Measurements from ENCODE around the gene FBXL16.

Gene FBXL16

DNA sequence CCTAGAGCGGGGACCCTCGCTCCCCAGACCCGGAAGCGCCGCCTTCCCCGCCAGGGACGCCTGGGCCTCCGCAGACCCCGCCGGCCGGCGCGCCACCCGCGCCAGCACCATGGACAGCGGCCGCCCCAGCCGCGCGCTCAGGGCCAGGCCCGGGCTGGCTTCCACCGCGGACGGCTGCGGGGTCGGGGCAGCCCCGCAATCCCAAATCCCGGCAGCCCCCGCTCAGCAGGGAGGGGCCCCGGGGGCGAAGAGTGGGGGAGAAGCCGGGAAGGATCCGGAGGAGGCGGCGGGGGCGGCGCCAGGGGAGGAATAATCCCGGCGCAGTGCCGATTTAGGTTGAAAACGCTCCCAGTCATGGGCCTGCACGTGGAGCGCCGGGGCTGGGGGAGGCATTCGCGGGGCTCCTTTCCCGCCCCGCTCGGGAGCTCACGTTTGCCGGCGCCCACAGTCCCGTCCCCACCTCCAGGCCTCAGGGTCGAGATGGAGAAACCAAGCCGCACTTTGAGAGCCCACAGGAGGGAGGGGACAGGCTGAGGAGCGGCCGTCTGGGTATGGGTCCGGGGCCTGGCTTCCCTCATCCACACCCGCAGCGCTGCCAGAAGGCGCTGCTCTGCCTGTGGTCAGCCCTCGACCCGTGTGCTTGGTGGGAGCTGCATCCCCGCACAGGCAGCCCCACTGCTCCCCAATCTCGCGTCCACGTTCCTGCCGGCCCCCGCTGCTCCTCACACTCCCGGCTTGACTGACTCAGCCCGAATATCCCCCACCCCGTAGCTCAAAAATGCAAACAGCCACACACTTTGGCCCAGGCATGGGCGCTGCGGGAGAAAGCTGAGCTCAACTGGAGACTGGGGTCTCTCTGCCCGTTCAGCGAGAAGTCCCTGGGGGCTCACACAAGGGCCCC, 4.7 kb downstream of the FBXL16 start:
- TF ChIP-seq, protein P1, sequence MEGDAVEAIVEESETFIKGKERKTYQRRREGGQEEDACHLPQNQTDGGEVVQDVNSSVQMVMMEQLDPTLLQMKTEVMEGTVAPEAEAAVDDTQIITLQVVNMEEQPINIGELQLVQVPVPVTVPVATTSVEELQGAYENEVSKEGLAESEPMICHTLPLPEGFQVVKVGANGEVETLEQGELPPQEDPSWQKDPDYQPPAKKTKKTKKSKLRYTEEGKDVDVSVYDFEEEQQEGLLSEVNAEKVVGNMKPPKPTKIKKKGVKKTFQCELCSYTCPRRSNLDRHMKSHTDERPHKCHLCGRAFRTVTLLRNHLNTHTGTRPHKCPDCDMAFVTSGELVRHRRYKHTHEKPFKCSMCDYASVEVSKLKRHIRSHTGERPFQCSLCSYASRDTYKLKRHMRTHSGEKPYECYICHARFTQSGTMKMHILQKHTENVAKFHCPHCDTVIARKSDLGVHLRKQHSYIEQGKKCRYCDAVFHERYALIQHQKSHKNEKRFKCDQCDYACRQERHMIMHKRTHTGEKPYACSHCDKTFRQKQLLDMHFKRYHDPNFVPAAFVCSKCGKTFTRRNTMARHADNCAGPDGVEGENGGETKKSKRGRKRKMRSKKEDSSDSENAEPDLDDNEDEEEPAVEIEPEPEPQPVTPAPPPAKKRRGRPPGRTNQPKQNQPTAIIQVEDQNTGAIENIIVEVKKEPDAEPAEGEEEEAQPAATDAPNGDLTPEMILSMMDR (IDR thresholded peaks at IDR 0.05): no peak
- Histone ChIP-seq H3K9me3 (no peaks in the 10 kb centered on the region), H3K27ac (no peak overlapping the region), H3K27me3 (peaks cover 99% of the 10 kb centered on the region), H3K36me3 (no peaks in the 10 kb centered on the region), H3K4me3 (ENCODE audit: low read depth in 1 of 2, low read length in 1 of 2) (no peak overlapping the region), H3K4me1 (ENCODE audit: control insufficient read depth in 1 of 2, insufficient read depth in 1 of 2, low read depth in 1 of 2, low read length in 1 of 2) (peaks cover under 1% of the 10 kb centered on the region in 2 experiments)

DNA sequence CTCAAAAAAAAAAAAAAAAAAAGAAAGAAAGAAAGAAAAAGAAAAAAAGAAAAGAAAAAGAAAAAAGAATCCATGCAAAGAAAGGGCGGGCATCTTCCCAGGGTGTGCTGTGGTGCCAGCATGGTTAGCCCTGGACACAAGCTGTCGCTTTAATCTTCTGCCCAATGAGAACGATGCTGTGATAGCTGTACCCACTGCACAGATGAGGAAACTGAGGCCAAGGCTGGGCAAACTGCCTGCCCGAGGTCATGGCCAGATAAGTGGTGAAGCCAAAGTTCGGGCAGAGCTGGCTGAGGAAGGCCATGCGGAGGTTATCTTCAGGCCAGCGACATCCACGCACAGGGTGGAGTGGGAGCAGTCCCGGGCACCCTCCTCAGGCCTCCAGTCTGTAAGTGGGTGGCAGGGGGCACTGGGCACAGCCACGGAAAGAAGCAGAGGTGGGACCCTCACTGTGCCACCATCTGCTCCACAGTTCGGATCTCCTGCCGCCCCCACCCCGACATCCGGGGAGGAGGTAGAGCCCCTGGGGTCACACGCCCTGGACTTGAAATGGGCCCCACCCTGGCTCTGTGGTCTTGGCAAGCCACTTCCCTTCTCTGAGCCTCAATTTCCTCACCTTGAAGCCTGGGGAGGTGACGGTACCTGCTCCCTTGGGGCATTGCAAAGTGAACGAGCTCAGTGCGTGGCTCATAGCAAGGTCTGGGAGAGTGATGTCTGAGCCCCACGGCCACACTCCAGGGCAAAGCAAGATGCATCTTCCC, 6.5 kb downstream of the FBXL16 start:
- no peaks in the 10 kb centered on the region for H3K36me3 ChIP-seq
- H3K27ac ChIP-seq: no peak overlapping the region
- H3K4me3 ChIP-seq (ENCODE audit: low read depth in 1 of 2, low read length in 1 of 2): no peak overlapping the region
- H3K27me3 ChIP-seq: peaks cover 100% of the 10 kb centered on the region
- H3K4me1 ChIP-seq (ENCODE audit: control insufficient read depth in 1 of 2, insufficient read depth in 1 of 2, low read depth in 1 of 2, low read length in 1 of 2): peaks cover 8 to 17% of the 10 kb centered on the region in 2 experiments
- TF ChIP-seq, protein P1 (IDR thresholded peaks at IDR 0.05): no peak
- no peaks in the 10 kb centered on the region for H3K9me3 ChIP-seq

DNA sequence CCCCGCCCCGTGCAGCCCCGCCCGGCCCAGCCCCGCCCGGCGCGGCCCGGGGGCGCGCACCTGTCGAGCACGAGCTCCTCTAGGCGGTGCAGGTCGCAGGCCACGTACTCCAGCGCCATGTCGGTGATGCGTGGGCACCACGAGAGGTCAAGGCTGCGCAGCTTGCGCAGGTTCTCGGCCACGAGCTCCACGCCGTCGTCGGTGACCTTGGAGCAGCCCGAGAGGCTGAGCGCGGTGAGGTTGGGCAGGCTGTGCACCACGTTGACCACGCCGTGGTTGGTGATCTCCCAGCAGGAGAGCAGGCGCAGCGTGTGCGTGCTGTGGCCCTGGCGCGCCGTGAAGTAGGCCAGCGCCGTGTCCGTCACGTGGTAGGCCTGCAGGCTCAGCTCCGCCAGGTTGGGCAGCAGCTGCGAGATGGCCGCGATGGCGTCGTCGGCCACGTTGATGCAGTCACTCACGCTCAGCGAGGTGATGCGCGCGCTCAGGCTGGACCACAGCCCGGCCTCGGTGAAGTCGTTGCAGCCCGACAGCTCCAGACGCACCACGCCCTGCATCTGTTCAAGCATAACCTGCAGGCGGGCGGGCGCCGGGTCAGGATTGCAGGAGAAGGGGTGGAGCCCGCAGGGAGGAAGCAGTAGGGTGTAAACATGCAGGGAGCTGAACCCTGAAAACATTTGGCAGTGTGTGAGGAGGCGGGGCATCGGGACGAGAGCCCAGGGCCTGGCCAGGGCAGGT, 10.1 kb downstream of the FBXL16 start:
- H3K27ac ChIP-seq: no peak overlapping the region
- no peaks in the 10 kb centered on the region for H3K36me3 ChIP-seq
- TF ChIP-seq, protein P1 (IDR thresholded peaks at IDR 0.05): no peak
- peak overlapping the region; percentile 53 to 60 for H3K4me3 ChIP-seq (ENCODE audit: low read depth in 1 of 2, low read length in 1 of 2)
- no peaks in the 10 kb centered on the region for H3K9me3 ChIP-seq
- H3K27me3 ChIP-seq: peaks cover 100% of the 10 kb centered on the region
- H3K4me1 ChIP-seq (ENCODE audit: control insufficient read depth in 1 of 2, insufficient read depth in 1 of 2, low read depth in 1 of 2, low read length in 1 of 2): peaks cover 8 to 21% of the 10 kb centered on the region in 2 experiments

DNA sequence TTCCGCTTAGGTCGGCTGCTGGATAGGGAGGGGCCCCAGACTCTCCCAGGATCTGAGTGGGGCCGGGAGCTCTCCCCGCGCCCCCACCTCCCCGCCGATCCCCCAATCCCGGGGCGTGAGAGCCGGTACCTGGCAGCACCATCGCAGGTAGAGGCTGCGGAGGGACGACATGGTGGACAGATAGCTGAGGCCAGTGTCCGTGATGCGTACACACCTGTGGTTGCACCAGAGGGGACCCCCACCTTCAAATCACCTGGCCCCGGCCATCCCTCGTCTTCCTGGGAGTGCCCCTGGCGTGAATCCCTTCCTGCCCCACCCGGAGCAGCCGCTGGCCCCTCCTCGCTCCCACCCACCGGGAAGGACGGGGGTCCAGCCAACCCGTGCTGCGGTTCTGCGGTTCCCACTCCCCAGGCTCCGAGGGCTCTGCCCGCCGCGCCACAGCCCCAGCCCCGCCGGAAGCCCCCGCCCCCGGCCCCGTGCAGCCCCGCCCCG, 10.7 kb downstream of the FBXL16 start:
- no peaks in the 10 kb centered on the region for H3K36me3 ChIP-seq
- H3K27ac ChIP-seq: no peak overlapping the region
- no peaks in the 10 kb centered on the region for H3K9me3 ChIP-seq
- peaks cover 93% of the 10 kb centered on the region for H3K27me3 ChIP-seq
- H3K4me3 ChIP-seq (ENCODE audit: low read depth in 1 of 2, low read length in 1 of 2): peak overlapping the region in 1 of 2 experiments; percentile 18
- TF ChIP-seq, protein P1 (IDR thresholded peaks at IDR 0.05): no peak
- peaks cover 9 to 25% of the 10 kb centered on the region in 2 experiments for H3K4me1 ChIP-seq (ENCODE audit: control insufficient read depth in 1 of 2, insufficient read depth in 1 of 2, low read depth in 1 of 2, low read length in 1 of 2)

DNA sequence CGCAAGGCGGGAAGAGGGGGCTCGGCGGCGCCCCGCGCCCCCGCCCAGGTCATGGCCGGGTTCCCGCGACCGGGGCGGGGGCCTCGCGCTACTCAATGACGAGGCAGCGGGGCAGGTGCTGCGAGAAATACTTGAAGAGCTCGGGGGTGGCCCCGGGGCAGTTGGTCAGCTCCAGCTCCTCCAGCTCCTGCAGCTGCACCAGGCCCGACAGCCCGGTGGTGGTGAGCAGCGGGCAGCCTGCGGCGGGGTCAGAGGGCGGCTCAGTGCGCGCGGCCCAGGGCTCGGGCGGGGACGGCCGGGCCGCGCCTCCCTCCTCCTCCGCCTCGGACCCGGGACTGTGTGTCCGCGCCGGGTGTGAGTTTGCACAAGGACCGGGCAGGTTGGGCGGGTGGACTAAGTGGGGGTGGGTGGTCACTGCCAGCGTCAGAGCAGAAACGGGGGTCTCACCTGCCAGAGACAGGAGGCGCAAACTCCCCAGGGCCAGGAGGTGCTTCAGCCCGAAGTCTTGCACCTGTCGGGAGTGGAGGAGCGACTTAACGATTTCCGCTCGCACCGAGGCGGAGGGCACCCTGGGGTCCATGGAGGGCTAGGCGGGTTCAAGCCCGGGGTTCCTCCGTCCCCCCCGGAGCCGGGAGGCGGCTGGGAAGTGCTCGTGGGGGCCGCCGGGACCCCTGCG, 11.3 kb downstream of the FBXL16 start:
- H3K9me3 ChIP-seq: no peaks in the 10 kb centered on the region
- no peak overlapping the region for H3K27ac ChIP-seq
- H3K4me1 ChIP-seq (ENCODE audit: control insufficient read depth in 1 of 2, insufficient read depth in 1 of 2, low read depth in 1 of 2, low read length in 1 of 2): peaks cover 15 to 30% of the 10 kb centered on the region in 2 experiments
- H3K27me3 ChIP-seq: peaks cover 88% of the 10 kb centered on the region
- no peaks in the 10 kb centered on the region for H3K36me3 ChIP-seq
- H3K4me3 ChIP-seq (ENCODE audit: low read depth in 1 of 2, low read length in 1 of 2): peak overlapping the region in 1 of 2 experiments; percentile 18
- TF ChIP-seq, protein P1 (IDR thresholded peaks at IDR 0.05): no peak
